Endothelial cell of umbilical vein (primary cell): ENCODE measurements around the gene WNT8A.

Experiments
- EZH2 ChIP-seq: IDR thresholded peaks from 2 replicates; pipeline ENCODE4 v1.6.1; 2012; ENCODE audit warnings: borderline replicate concordance, low read depth, mild to moderate bottlenecking, moderate library complexity, low read length, inconsistent platforms; ENCODE audit not compliant: severe bottlenecking
- TF ChIP-seq, protein P1 (sequence below), 2 donors: IDR thresholded peaks; 1 replicate in 1 of 2; 2 replicates in 1 of 2; pipeline ENCODE4 v1.5.1; 2011; ENCODE audit warnings: low read length in 2 of 2, mild to moderate bottlenecking in 2 of 2, moderate library complexity in 2 of 2, control low read depth in 1 of 2, inconsistent platforms in 1 of 2, low read depth in 1 of 2; ENCODE audit not compliant: insufficient read depth in 1 of 2; ENCODE audit errors: extremely low read depth in 1 of 2
- TF ChIP-seq, protein P2 (sequence below): IDR thresholded peaks from 2 replicates; pipeline ENCODE4 v1.6.1; 2011; ENCODE audit not compliant: insufficient read depth, insufficient read length

DNA sequence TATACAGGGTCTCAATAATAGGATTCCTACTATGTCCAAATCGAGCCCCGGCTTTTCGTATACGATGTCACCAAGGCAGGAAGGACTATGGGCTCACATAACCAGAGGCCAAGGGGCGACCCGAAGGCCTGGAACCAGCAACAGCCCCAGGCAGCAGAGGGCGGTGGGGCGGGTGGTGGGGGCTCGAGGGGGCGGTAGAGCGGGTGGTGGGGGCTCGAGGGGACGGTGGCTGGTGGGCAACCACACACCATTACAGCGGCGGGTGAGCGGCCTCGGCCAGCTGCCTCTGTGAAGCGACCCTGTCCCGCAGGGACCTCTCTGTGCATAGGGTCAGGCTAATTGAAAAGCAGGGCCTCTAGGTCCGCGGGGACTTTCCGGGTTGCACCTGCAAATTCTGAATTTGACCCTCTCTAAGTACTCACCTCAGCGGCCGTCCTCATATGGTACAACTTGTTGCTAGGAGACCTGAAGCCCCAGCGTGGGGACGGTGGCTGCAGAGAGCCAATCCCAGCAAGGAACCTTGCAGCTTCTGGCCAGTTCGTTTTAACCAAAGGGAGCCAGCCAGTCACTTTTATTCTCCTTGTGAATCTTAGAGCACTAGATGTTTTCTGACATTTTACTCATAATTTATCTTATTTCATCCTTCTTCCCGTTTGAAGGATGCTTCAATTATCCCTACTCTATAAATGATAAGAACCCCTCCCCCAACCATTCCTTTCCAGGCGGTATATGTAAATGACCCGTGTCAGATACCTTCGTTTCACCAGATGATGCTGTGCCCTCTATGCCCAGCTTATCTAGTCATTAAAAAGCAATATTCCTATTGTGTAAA lies 55.3 kb downstream of the WNT8A start, which contains the start of gene NME5:
- TF ChIP-seq EZH2: no peak
- TF ChIP-seq, protein P1, sequence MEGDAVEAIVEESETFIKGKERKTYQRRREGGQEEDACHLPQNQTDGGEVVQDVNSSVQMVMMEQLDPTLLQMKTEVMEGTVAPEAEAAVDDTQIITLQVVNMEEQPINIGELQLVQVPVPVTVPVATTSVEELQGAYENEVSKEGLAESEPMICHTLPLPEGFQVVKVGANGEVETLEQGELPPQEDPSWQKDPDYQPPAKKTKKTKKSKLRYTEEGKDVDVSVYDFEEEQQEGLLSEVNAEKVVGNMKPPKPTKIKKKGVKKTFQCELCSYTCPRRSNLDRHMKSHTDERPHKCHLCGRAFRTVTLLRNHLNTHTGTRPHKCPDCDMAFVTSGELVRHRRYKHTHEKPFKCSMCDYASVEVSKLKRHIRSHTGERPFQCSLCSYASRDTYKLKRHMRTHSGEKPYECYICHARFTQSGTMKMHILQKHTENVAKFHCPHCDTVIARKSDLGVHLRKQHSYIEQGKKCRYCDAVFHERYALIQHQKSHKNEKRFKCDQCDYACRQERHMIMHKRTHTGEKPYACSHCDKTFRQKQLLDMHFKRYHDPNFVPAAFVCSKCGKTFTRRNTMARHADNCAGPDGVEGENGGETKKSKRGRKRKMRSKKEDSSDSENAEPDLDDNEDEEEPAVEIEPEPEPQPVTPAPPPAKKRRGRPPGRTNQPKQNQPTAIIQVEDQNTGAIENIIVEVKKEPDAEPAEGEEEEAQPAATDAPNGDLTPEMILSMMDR (IDR thresholded peaks at IDR 0.05; ENCODE audit: extremely low read depth in 1 of 2, insufficient read depth in 1 of 2, low read depth in 1 of 2, low read length in 2 of 2): no peak
- TF ChIP-seq, protein P2, sequence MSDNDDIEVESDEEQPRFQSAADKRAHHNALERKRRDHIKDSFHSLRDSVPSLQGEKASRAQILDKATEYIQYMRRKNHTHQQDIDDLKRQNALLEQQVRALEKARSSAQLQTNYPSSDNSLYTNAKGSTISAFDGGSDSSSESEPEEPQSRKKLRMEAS: no peak
